ENCODE results near the gene POLR3K.

Gene POLR3K

GRCh38 chr16:67183-67791 is 13.9 kb upstream of the POLR3K start:
- CTCF ChIA-PET: interaction anchor here (3.1 to 6.3 kb wide), 3 partner anchors 8 to 29 kb away, joined by 25 to 245 read pairs (median 34); no protein-coding TSS in a partner anchor

More at GRCh38 chr16:67183-67791, 13.9 kb upstream of the POLR3K start:
- Histone ChIP-seq H3K4me1 (ENCODE audit: control insufficient read depth, insufficient read depth, low read length) (peaks cover 3% of the 10 kb centered on the region; the same call in 1 of the 2 replicates), H3K9me3 (ENCODE audit: control insufficient read depth, insufficient read depth, low read depth, low read length) (no peaks in the 10 kb centered on the region), H3K36me3 (ENCODE audit: control insufficient read depth in 2 of 2, insufficient read depth in 1 of 2, low read length in 2 of 2) (peaks cover 0 to 25% of the 10 kb centered on the region in 2 experiments; a peak in 1 of 3 replicates), H3K27ac (ENCODE audit: extremely low read depth, low read depth, low read length) (no peak overlapping the region), H3K4me3 (ENCODE audit: low read depth, low read length) (no peak overlapping the region)
- POLR2A ChIA-PET: no interaction called here
- TF ChIP-seq HOXD13 (CRISPR knock-in tag; IDR thresholded peaks at IDR 0.05; ENCODE audit: borderline replicate concordance) (no peak), ZBTB26 (tag by site-specific recombination; optimal IDR thresholded peaks at IDR 0.05) (no peak), GLIS1 (tag by site-specific recombination; IDR thresholded peaks at IDR 0.05) (peak; percentile 70), ZFHX2 (tag by site-specific recombination; conservative IDR thresholded peaks at IDR 0.05) (peak; percentile 57), HOXC10 (CRISPR knock-in tag; IDR thresholded peaks at IDR 0.05) (no peak), ZBTB49 (tag by site-specific recombination; IDR thresholded peaks at IDR 0.05; ENCODE audit: low read depth) (no peak), YY2 (tag by site-specific recombination; IDR thresholded peaks at IDR 0.05) (no peak), ZNF776 (tag by site-specific recombination; IDR thresholded peaks at IDR 0.05; ENCODE audit: borderline replicate concordance) (no peak), ZBTB20 (tag by site-specific recombination; IDR thresholded peaks at IDR 0.05) (peak; percentile 57), ZNF155 (tag by site-specific recombination; IDR thresholded peaks at IDR 0.05) (no peak), MZF1 (tag by site-specific recombination; IDR thresholded peaks at IDR 0.05; ENCODE audit: borderline replicate concordance) (no peak), ZIC2 (tag by site-specific recombination; IDR thresholded peaks at IDR 0.05) (peak; percentile 100), SP2 (tag by site-specific recombination; IDR thresholded peaks at IDR 0.05) (peak; percentile 26; the same call in 1 of the 2 replicates), ZNF664 (tag by site-specific recombination; IDR thresholded peaks at IDR 0.05) (no peak), ZBTB1 (tag by site-specific recombination; IDR thresholded peaks at IDR 0.05) (no peak), PATZ1 (tag by site-specific recombination; IDR thresholded peaks at IDR 0.05) (no peak), OSR2 (tag by site-specific recombination; IDR thresholded peaks at IDR 0.05) (no peak), ZNF398 (tag by site-specific recombination; IDR thresholded peaks at IDR 0.05) (no peak), ZFP37 (tag by site-specific recombination; IDR thresholded peaks at IDR 0.05) (no peak), EGR2 (tag by site-specific recombination; IDR thresholded peaks at IDR 0.05; ENCODE audit: low read depth) (peak; percentile 47; the same call in 1 of the 2 replicates)

All from HEK293 (cell line).